Thymus (tissue), 11 donors: ENCODE measurements around the gene ASIC2. TPM values are rescaled to one million over a fixed set of nuclear protein-coding genes. Genes with fewer than 3 reads are reported as not detected.
A peak's percentile ranks its signal among the peaks of the same experiment; 100 is the strongest.

ENCODE experiments used
- DNase-seq, 9 donors: peaks; one replicate each; pipeline ENCODE4 v3.0.0-alpha.2; 2013; ENCODE audit warnings: low spot score in 9 of 9, low read depth in 6 of 9, missing footprints in 1 of 9
- H3K27ac ChIP-seq, 2 donors: one replicate each; pipeline ENCODE4 v1.5.1; 2013; ENCODE audit warnings: control low read depth in 1 of 2, low read depth in 1 of 2, low read length in 1 of 2, mild to moderate bottlenecking in 1 of 2, moderate library complexity in 1 of 2
- H3K27me3 ChIP-seq, 2 donors: one replicate each; pipeline ENCODE4 v1.5.1; 2013; ENCODE audit warnings: low read length in 1 of 2; ENCODE audit not compliant: control insufficient read depth in 2 of 2, insufficient read depth in 1 of 2
- H3K36me3 ChIP-seq, 2 donors: one replicate each; pipeline ENCODE4 v1.5.1; 2013; ENCODE audit warnings: low read length in 1 of 2, mild to moderate bottlenecking in 1 of 2, moderate library complexity in 1 of 2; ENCODE audit not compliant: control insufficient read depth in 2 of 2, insufficient read depth in 2 of 2
- H3K4me1 ChIP-seq, 2 donors: one replicate each; pipeline ENCODE4 v1.5.1; 2013; ENCODE audit warnings: low read length in 2 of 2; ENCODE audit not compliant: control insufficient read depth in 2 of 2, insufficient read depth in 2 of 2
- H3K4me3 ChIP-seq, 2 donors: one replicate each; pipeline ENCODE4 v1.5.1; 2013; ENCODE audit warnings: low read length in 2 of 2, control low read depth in 1 of 2, mild to moderate bottlenecking in 1 of 2
- H3K9me3 ChIP-seq, 2 donors: one replicate each; pipeline ENCODE4 v1.5.1; 2013; ENCODE audit warnings: low read length in 1 of 2, mild to moderate bottlenecking in 1 of 2; ENCODE audit not compliant: control insufficient read depth in 2 of 2, insufficient read depth in 1 of 2
- WGBS: extraction: QIAGEN DNeasy Blood & Tissue Kit; methylation state at CpG from one replicate; pipeline ENCODE4 v1.1.7; 2013; 5-methylcytosine and 5-hydroxymethylcytosine counted together
- polyA plus RNA-seq: library from polyadenylated mRNA; stranded (reverse); fragments of 200-250 nt; gene quantifications from one replicate; pipeline ENCODE4 v1.2.3, GENCODE V29; 2013
- total RNA-seq: library from RNA; stranded (reverse); fragments of 120-200 nt; gene quantifications from one replicate; pipeline ENCODE4 v1.2.4, GENCODE V29; 2013
- donor health status: healthy.

The ASIC2 gene
- total and polyA plus RNA-seq, 2 donors = 0.09 to 0.14 TPM

DNA sequence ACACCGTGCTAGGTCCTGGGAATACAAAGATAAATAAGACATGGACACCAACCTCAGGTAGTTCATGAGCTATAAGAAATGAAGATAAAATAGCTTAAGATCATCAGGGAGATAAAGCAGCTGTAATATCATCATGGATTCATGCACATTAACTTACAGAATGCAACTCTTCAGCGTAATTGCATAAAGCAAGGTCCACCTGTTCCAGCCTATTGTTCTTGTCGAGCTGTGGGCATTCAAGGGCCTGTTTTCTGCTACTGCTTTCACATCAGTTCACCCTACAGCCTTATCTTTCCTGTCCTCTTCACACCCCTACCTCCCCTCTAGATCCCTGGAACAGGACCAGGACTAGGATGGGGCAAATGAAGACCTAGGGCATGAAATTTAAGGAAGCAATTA lies 167.5 kb downstream of the ASIC2 start:
- H3K27me3 ChIP-seq = no peaks in the 10 kb centered on the region
- H3K36me3 ChIP-seq = no peaks in the 10 kb centered on the region
- 80% methylated on average over 3 of the region's 3 CpGs for WGBS
- H3K4me3 ChIP-seq = no peak overlapping the region
- H3K27ac ChIP-seq = no peak overlapping the region
- DNase-seq = no peak
- H3K4me1 ChIP-seq = no peaks in the 10 kb centered on the region
- no peaks in the 10 kb centered on the region for H3K9me3 ChIP-seq

DNA sequence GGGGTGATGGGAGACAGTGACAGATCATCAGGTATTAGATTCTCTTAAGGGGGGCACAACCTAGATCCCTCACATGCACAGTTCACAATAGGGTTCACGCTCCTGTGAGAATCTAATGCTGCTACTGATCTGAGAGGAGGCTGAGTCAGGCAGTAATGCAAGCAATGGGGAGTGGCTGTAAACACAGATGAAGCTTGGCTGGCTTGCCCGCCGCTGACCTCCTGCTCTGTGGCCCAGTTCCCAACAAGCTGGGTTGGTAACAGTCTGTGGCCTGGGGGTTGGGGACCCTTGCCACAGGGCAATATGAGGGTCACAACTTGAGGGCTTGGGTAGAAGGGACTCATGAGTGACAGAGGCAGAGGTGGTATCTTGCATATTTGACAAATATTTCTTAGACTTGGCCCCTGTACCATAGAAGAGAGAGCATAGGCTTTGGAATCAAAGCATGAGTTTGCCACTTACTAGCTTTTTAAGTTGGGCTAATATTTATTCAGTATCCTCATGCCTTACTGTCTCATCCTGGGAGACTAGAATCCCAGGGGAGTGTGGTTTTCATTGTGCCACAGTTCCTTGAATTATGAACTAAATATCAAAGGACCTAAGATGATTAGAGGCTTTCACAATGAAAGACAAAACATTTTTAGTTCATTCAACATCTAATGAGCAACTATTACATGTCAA lies 168.1 kb downstream of the ASIC2 start:
- H3K4me3 ChIP-seq = no peak overlapping the region
- 72% methylated on average over 3 of the region's 3 CpGs for WGBS
- no peaks in the 10 kb centered on the region for H3K27me3 ChIP-seq
- no peaks in the 10 kb centered on the region for H3K36me3 ChIP-seq
- no peaks in the 10 kb centered on the region for H3K9me3 ChIP-seq
- H3K4me1 ChIP-seq = no peaks in the 10 kb centered on the region
- no peak for DNase-seq
- no peak overlapping the region for H3K27ac ChIP-seq

DNA sequence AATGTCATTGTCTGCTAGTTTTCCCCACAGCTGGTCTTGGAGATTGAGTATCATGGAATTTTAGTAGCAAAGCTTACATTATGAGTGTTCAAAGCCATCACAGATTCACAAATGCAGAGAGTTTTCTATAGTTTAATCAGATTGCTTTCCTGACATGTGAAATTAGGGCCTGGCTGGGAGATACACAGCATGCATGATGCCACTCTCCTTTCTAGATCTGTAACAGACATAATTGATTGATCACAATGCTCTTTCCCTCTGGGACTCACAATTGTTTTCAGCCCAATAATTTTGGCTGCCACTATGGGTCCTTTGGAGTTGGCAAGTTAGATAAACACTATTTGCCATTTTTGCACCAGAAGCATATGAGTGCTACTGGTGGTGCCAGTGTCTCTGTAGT lies 168.9 kb downstream of the ASIC2 start:
- H3K27ac ChIP-seq = no peak overlapping the region

DNA sequence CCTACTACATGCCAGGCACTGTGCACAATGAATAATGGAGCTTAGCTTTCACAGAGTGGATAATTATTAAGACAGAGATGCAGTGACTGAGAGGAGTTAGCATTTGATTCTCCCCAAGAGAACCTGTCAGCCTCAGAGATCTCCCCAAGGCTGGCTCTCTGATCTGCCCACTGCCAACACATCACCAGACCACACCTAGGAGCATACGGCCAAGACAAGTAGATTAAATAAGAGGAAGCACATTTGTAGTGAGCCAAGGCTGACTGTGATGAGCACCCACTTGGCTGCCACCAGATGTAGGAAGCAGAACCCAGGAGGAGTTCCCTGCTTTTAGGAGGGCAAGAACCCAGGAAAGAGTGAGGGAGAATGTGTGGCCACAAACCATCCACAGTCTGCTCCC lies 171.3 kb downstream of the ASIC2 start:
- Histone ChIP-seq H3K4me1 (no peaks in the 10 kb centered on the region), H3K27ac (no peak overlapping the region), H3K36me3 (no peaks in the 10 kb centered on the region), H3K27me3 (no peaks in the 10 kb centered on the region), H3K9me3 (no peaks in the 10 kb centered on the region), H3K4me3 (no peak overlapping the region)
- WGBS = 80% methylated on average over 1 of the region's 1 CpG
- DNase-seq = no peak

More for the DNA sequence above, 168.9 kb downstream of the ASIC2 start:
- H3K4me3 ChIP-seq = no peak overlapping the region
- no peaks in the 10 kb centered on the region for H3K4me1 ChIP-seq
- no peaks in the 10 kb centered on the region for H3K27me3 ChIP-seq
- no peak for DNase-seq
- no peaks in the 10 kb centered on the region for H3K9me3 ChIP-seq
- no peaks in the 10 kb centered on the region for H3K36me3 ChIP-seq

DNA sequence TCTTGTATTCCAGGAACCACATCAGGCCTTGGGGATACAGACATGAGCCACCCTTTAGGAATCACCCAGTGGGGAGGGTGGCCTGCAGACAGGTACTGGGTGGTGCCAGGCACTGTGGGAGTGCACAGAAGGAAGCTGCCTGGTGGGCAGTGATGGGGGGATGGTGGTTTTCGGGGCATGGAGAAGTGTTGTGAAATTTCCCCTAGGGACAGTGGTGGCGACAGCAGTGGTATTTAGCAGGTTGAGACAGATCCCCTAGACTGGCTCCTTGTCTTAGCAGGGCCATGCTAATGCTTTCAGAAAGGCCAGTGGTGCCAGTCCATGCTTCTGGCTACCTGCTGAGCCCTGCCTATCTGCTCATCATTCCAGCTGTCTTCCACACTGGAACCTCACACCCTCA lies 171.8 kb downstream of the ASIC2 start:
- Histone ChIP-seq H3K27ac (no peak overlapping the region), H3K27me3 (no peaks in the 10 kb centered on the region), H3K36me3 (no peaks in the 10 kb centered on the region), H3K4me3 (no peak overlapping the region), H3K9me3 (no peaks in the 10 kb centered on the region), H3K4me1 (no peaks in the 10 kb centered on the region)
- 73% methylated on average over 2 of the region's 2 CpGs for WGBS
- DNase-seq = no peak

DNA sequence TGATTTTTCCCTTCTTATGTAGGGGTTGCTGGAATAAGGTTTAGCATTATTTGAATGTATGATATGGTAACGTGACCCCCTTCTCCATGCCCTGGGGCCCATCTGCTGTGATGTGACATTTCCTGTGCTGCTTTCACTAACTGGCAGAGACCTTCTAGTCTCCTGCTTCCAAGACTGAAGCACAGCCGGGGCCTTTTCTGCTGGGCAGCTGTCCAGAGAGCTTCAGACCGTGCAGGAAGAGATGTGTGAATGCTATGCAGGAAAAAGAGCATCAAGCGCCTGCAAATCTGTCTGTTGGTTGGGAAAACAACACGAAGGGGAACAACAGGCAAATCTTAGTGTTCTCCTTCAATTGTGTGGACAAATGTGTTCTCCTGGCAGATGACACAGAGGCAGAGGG lies 173.0 kb downstream of the ASIC2 start:
- Histone ChIP-seq H3K36me3 (no peaks in the 10 kb centered on the region), H3K27me3 (no peaks in the 10 kb centered on the region), H3K4me3 (no peak overlapping the region), H3K4me1 (no peaks in the 10 kb centered on the region), H3K27ac (no peak overlapping the region), H3K9me3 (no peaks in the 10 kb centered on the region)
- WGBS = 52% methylated on average over 5 of the region's 5 CpGs
- peak in 1 of 9 donors; percentile 1 for DNase-seq

DNA sequence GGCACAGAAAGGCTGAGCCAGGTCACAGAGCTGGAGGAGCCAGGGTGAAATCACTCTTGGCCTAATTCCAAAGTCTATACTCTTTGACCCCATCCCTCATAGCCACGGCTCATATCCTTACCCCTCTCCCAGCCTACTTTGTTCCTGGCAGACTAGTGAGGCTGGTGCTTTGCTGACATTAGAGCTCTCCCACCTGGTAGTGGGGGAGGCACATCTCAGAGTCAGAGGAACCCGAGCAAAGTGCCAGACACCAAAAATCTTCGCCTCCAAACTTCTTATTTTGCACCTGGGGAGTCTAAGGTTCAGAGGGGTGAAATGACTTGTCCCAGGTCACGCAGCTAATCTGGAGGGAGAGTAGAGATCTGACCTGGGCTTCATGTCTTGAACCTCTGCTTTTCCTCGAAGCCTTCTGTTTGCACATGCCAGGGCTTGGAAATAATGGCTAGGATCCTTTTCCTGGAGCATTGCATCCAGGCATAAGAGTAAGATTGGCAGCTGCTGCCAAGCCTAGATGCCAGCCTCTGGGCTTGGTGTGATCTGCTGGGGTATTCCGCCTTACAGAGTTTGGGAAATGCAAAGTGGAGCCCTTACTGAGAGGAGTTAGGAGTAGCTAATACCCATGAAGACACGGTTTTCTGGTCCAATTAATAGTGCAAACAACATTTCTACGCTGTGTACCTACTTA lies 174.6 kb downstream of the ASIC2 start:
- no peak overlapping the region for H3K27ac ChIP-seq
- no peaks in the 10 kb centered on the region for H3K9me3 ChIP-seq
- no peaks in the 10 kb centered on the region for H3K36me3 ChIP-seq
- no peak for DNase-seq
- no peak overlapping the region for H3K4me3 ChIP-seq
- H3K4me1 ChIP-seq = no peaks in the 10 kb centered on the region
- WGBS = 84% methylated on average over 8 of the region's 8 CpGs
- no peaks in the 10 kb centered on the region for H3K27me3 ChIP-seq

DNA sequence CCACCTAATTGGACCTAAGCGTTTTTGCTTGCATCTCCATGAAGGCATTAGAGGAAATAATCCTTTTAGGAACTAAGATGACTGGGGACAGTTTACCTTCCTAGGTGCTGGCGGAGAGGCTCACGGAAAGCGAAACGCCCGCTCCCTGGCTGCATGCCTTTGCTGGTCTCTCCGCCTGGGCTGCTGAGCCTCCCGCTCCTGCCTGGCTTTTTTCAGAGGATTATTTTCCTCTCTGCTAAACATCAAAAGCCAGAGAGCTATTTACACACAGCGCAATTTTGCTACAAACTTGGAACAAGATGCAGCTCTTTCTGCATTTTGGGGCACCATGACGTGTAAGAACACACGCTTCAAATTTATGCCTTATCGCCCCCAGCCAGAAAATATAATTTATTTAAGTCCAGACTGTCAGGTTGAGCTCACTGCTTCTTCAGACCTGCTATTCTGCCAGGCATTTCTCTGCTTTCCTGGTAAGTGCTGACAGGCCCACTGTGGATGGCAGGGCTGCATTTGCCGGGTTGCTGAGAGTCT lies 177.0 kb downstream of the ASIC2 start:
- H3K27me3 ChIP-seq = no peaks in the 10 kb centered on the region
- no peak overlapping the region for H3K4me3 ChIP-seq
- no peaks in the 10 kb centered on the region for H3K9me3 ChIP-seq
- DNase-seq = no peak
- no peak overlapping the region for H3K27ac ChIP-seq
- no peaks in the 10 kb centered on the region for H3K4me1 ChIP-seq
- 82% methylated on average over 13 of the region's 13 CpGs for WGBS
- H3K36me3 ChIP-seq = no peaks in the 10 kb centered on the region

DNA sequence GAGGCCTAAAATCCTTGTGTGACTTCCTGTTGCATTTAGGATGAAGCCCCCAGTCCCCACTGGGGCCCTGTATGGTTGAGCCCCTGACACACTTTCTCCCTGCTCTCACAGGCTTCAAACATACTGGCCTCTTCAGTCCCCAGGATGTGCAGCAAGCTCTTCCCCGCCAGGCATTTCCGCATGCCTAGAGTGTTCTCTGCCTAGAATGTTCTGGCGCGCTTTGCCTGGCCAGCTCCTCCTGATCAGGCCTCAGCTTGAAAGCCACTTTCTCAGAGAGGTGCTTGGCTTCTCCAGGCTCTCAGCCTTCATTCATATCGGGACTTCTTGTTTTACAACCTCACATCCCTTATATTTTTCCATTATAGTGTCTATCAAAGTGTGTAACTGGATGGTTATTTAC lies 177.7 kb downstream of the ASIC2 start:
- Histone ChIP-seq H3K27me3 (no peaks in the 10 kb centered on the region), H3K27ac (no peak overlapping the region), H3K36me3 (no peaks in the 10 kb centered on the region), H3K9me3 (no peaks in the 10 kb centered on the region), H3K4me3 (no peak overlapping the region), H3K4me1 (no peaks in the 10 kb centered on the region)
- WGBS = 91% methylated on average over 5 of the region's 5 CpGs
- no peak for DNase-seq
